Measurements from ENCODE around the gene LARGE1.
"Not testable (repeated sequence)": the region's sequence is repeated elsewhere in the genome, so short reads cannot be mapped to it uniquely, and the experiment has no call there.

Gene LARGE1

DNA sequence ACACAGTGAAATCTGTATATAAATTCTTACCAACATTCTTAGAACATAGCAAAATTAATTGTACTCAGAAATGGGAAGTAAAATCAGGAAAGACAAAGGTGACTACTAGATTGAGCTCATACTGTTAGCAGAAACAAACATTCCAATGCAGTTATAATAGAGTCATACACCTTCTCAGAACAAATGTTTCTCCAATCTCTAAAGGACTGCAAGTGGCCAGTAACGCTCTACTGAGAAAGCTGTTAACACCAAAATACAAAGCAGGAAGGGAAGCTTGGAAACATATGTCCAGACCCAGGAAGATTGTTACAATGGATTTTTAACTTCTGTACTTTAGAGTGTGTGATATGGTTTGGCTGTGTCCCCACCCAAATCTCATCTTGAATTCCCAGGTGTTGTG lies 341.5 kb downstream of the LARGE1 start:
- DNase-seq, result no peak

DNA sequence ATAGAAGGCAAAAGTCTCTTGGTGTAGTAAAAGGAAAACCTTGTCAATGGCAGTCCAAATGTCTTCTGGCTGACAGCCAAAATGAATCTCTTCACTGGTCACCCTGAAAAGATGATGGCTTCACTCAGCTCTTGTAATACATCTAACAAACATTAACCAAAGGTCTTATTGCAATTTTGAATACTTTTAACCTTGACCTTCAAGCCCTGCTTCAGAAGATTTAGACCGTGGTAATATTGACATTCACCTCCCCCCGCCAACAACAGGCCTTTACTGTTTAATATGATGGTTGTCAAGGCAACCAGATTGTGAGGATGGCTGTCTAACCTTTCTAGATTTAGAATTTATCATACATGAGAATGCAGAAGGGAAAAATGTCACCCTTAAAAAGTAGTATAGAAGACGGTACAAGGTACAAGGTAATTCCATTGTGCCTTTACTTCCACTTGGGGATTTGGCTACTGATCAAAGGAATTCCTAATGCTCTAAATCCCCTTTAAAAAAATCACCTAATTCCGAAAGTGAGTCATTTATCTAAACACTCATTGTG lies 342.3 kb downstream of the LARGE1 start:
- DNase-seq, result no peak

DNA sequence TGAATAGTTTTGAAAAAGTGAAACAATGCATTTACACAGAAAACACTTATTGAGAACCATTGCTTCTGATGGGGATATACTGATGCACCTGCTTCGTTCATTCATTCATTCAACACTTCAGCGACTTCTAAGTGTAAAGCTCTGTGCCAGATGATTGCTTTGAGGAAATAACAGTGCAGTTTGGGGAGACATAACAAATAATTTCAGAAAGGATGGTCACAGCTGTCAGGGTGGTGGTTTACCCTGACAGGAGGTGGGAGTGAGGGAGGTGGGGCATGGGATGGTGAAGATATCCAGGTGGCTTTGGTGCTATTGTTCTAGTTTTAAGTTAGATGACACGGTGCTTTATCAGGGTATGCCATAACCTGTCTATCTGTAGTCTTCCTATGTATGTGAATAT lies 344.1 kb downstream of the LARGE1 start:
- no peak for DNase-seq

DNA sequence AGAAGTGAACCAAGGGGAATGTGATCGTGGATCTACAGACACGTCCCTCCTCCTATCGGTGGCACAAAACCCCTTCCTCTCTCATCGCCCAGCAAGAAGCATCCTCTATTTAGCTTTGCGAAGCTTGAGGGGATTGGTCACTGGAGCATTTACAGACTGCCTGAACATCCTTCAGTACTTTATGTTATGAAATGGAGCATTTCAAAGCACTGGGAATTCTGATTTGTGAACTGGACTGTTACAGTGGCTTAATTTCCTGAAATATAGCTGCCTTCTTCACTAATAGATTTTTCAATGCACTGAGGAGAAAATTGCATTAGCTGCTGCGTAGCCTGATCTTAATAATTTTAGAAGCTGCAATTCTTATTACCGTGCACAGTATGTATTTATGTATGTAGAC lies 344.5 kb downstream of the LARGE1 start:
- DNase-seq, result no peak

DNA sequence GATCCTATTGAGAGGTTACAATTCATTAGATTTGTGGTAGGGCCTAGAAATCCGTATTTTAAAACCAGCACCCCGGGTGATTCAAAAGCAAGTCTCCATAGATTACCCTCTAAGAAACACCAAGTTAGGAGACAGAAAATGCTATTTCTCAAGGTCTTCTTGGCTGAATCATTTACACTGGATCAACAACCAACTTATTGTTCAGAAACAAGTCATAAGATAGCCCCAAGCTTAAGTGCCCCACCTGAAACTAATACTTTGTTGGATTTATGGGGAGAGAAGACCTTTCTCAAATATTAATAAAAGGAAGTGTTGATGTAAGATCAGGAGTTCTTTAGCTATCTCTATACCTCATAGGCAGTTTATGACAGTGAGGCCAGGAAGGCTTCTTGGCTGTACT lies 345.2 kb downstream of the LARGE1 start:
- DNase-seq, result no peak

DNA sequence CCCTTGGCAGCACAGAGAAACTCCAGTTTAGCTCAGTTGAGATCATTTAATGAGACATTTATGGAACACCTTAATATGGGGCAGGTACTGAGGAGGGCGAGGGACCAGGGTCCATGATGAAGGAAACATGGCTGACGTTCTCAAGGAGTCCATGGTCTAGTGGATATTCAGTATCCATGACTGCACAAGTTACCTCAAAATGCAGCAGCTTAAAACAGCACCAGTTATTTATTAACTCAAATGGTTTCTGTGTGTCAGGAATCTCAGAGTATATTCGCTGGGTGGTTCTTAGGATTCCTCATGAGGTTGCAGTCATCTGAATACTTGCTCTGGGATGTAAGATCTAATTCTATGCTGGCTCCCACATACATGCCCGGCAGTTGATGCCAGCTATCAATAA lies 346.8 kb downstream of the LARGE1 start:
- DNase-seq, result no peak

GRCh38 chr22:33572086-33572485 lies 348.2 kb downstream of the LARGE1 start:
- no peak for DNase-seq

- no peak for DNase-seq
These were observed 350.2 kb downstream of the LARGE1 start for GRCh38 chr22:33570110-33570509.

DNA sequence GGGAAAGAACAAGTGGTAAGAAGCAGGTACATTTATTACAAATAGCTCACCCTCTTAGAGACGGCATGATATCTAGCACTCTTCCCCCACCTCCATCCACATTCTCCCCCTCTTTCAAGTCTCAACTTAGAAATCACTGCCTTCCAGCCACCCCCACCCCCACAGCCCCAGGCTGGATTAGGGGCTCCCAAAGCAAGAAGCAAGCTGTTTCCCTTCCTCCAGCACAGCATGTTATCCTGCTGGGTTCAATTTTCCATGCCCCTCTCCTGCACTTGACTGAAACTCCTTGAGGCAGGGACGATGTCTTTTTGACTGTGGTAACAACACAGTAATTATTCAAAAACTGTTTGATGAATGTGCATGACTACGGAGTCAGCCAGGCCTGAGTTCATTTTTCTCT lies 350.7 kb downstream of the LARGE1 start:
- DNase-seq, result no peak

- DNase-seq, result no peak
These were observed 351.3 kb downstream of the LARGE1 start for GRCh38 chr22:33569018-33569417.

DNA sequence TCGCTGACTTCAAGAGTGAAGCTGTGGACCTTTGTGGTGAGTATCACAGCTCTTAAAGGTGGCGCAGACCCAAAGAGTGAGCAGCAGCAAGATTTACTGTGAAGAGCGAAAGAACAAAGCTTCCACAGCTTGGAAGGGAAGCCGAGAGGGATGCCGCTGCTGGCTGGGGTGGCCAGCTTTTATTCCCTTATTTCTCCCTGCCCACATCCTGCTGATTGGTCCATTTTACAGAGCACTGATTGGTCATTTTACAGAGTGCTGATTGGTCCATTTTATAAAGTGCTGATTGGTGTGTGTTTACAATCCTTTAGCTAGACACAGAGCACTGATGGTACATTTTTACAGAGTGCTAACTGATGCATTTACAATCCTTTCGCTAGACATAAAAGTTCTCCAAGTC lies 353.8 kb downstream of the LARGE1 start:
- not testable (repeated sequence) for DNase-seq

DNA sequence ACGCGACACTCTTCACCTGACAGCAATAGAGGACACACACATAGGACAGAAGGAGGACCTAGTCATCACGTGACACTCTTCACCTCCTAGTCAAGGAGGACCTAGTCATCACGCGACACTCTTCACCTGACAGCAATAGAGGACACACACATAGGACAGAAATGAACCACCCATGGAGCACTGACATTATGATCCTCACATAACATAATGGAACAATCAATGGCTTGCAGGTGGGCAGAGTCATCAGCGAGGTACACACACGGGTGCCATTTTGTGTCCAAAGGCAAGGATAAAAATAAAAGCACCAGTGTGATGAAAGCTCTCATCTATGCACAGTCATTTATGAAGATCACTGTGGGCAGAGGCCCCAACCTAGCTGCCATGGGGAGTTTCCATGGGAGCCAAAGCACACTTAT lies 354.7 kb downstream of the LARGE1 start:
- DNase-seq, result no peak

- no peak for DNase-seq
These were observed 355.6 kb downstream of the LARGE1 start for GRCh38 chr22:33564683-33565082.

DNA sequence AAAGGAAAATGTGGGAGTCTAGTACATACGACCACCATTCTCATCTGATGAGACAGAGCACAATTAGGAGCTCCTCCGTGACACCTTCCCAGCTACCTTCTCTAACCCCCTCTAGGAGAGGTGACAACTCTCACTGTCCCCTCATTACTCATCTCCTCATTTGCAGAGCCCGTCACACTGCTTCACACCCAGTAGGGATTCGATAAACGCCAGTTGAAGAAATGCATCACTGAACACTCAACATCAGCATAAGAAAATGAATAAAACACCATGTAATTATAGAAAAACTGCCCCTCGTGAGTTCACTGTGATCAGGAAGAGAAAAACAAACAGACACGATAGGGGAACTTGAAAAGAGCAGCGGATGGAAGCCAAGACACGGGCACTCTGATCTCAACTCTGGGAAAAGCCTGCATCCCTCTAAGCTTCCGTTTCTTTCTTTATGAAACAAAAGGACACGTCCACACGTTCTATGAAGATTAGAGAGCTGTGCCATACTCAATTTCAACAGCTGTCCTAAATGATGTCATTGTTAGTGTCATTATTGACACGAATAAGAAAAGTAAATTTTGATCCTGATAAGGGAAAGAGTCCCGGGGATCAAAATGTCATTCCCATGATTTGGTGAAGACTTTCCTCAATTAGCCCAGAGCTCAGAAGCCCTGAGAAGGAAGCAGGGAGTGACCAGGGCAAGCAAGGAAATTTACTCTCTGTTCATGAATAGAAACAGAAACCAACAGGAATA lies 356.9 kb downstream of the LARGE1 start:
- DNase-seq, result no peak

- no peak for DNase-seq
These were observed 357.8 kb downstream of the LARGE1 start for GRCh38 chr22:33562501-33562900.

DNA sequence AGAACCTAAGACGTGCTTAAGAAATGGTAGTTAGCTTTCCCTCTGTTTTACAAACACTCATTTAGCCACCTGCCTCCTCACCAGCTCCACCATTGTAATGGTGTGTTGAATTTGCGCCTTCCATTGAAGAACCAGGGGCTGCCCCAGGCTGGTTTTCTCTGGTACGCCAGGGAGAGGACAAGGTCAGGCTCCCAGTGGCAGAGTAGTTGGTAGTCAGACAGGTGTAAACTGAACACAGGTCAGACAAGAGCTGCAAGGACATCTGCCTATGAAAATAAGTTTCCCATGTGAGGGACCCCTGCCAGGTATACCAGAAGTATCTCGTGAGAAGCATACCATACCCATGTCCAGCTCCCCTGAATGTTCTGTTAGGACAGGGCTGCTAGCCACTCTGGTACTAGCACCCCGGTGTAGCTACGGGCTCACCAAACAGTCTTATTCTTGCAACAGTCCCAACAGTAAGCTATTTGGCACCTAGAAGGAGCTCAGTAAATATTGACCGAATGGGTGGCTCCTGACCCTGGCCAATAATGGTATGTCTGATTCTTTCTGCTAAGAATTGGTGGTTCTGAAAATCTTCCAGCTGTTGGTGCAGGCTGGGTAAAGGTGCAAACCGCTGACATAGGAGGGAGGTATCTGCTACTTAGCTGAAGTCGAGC lies 359.0 kb downstream of the LARGE1 start:
- DNase-seq, result no peak

DNA sequence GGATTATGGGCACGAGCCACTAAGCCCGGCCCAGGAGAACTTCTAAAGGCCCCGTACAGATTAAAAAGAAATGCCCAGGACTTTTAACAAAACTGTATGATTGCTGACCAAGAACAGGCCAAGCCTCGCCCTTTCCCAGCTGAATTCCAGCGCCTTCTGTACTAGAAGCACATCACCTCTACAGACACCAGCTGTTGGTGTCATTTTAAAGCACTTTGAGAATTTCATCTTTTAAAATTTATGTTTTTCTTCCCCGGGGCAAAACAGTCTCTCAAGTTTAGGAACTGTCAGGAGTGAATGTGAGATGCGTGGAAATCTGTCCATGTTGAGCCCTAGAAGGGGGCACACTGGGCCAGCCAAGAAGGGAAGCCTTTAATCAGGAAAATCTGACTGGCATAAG lies 362.4 kb downstream of the LARGE1 start:
- no peak for DNase-seq

- DNase-seq, result no peak
These were observed 364.3 kb downstream of the LARGE1 start for GRCh38 chr22:33555814-33556522.

- no peak for DNase-seq
These were observed 366.8 kb downstream of the LARGE1 start for GRCh38 chr22:33553493-33553892.

DNA sequence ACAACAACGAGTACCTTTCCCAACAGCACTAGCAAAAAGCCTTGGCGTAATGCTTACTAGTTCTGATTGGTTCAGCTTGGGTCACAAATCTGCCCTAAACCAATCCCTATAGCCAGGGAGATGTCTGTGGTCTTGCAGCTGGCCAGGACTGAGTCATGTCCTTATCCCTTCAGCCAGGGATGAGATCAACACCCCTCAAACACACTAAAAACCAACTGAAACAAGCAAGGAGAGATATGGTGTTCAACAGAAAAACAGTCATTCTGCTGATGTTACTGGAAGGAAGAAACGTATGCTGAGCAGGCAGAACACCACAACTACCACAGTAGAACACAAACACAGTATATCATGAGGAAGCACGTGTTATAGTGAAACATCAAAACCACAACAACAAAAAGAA lies 375.6 kb downstream of the LARGE1 start:
- no peak for DNase-seq

GRCh38 chr22:33542722-33543121 lies 377.6 kb downstream of the LARGE1 start:
- no peak for DNase-seq

DNA sequence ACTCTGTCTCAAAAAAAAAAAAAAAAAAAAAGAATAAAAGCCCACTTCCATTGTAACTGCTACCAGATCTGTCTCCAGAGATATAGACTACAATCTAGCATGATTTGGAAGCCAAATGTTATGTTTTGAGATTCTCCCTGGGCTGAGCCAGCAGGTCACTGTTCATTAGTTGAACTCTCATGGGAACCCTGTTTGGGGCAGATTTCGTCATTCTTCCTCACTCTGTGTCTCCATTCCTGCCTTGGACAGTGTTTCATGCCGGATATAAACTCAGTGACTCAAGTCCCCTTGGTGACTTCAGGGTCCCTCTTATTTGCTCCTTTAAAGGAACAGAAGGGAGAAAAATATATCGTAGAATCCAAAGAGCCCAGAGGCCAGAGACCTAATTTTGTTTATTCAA lies 378.1 kb downstream of the LARGE1 start:
- no peak for DNase-seq

DNA sequence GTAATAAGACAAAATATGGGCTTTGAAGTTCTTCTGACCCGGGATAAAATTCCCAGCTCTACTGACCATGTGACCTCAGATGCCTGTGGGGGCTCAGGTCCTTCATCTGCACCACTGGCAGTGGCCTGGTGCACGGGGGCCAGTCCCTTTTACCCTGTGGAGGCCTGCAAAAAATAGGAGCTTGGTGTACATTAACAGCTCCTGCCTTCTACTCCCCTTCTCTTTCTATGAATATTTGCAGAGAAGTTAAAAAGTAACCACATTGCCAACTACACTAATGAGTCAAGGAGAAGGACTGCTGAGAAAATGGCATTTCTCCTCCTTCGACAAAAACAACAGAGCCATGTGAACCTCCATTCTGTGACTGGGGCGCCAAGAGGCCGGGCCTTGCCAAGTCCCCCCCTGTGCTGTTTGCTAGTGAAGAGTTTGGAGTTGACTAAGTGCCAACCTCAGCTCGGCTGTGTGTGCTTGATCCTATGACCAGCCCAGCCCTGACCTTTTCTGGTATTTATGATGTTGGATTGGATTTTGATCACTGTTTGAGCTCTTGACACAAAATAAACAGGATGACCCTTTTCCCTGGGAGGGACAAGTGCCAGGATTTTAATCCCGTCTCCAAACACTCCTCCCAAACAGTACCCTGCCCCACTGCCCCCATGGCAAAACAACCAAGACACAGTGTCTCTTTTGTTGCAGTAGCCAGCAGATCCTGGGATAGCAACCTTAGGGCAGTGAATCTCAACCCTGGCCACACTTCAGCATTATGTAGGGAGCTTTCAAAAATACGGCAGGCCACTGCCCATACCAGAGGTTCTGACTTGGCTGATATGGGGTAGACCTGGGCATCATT lies 380.1 kb downstream of the LARGE1 start:
- DNase-seq, result no peak

All from CD4-positive, alpha-beta T cell treated with Interferon gamma for 1 hour (primary cell).